HG02970 (cell line): Measurements from ENCODE around the gene PSMB9.
"Not testable (repeated sequence)": the region's sequence is repeated elsewhere in the genome, so short reads cannot be mapped to it uniquely, and the experiment has no call there.

ENCODE experiments used
- ATAC-seq: cut with Tn5 transposase; IDR thresholded peaks from one replicate; pipeline ENCODE4 v1.9.1; 2021; ENCODE audit warnings: mild to moderate bottlenecking, moderate library complexity, moderate number of reproducible peaks; ENCODE audit not compliant: unreplicated experiment, low FRiP score

PSMB9 gene

GRCh38 chr6:32853541-32854375 lies at the start of gene PSMB9, which contains the start of gene TAP1:
PSMB9 (plus strand) TSS chr6:32854192; CDS start chr6:32854230, 38 bp downstream.
TAP1 (minus strand) TSS chr6:32853704; CDS start chr6:32853636, 68 bp downstream.
- peak; percentile 81 for ATAC-seq

DNA sequence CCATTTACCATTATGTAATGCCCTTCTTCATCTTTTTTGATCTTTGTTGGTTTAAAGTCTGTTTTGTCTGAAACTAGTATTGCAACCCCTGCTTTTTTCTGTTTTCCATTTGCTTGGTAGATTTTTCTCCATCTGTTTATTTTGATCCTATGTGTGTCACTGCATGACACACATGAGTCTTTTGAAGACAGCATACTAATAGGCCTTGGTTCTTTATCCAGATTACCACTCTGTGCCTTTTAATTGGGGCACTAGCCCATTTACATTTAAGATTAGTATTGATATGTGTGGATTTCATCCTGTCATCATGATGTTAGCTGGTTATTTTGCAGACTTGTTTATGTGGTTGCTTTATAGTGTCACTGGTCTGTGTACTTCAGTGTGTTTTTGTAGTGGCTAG lies 48.6 kb upstream of the PSMB9 start:
- not testable (repeated sequence) for ATAC-seq

DNA sequence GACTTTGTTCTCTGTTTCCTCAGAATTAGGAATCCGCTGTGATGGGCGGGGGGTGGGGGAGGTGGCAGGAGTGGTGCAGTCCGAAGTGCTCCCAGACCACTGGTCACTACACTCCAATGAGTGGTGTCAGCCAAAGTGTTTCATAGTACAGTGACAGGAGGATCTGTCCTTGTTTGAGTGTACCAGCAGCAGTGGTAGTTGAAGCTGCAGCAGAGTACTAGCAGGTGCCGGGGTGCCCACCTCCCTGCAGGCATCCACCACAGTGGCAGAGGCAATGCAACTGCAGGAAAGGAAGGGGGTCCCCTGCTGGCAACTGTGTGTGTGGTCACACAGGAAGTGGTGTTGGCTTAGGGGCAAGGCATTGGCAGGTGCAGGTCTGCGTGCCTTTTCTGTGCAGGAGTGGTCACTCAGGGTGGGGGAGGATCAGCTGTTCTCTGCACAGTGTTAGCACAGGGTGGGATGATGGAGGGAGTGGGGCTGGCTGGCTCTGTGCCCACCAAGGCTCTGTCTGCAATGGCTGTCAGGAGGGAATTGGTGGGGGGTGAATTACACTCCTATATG lies 46.9 kb upstream of the PSMB9 start:
- no peak for ATAC-seq

GRCh38 chr6:32809171-32809570 lies 44.8 kb upstream of the PSMB9 start:
- no peak for ATAC-seq

DNA sequence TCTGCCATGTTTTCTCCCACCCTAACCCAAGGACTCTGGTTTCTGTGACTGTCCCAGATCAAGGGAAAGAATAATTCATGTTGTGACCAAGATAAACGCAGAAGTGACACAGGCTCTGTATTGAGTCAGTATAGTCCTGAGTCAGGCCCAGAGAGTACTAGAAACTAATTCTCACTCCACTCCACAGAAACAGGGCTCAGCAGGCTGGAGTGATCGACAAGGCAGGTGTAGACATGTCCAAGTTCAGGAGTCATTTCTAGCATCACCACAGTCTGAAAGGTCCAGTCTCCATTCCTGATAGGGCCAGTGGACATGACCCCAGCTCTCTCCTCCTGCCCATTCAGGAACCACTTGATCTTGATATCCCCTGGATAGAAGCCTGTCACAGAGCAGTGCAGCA lies 39.8 kb upstream of the PSMB9 start:
- ATAC-seq: no peak

- no peak for ATAC-seq
Observed at GRCh38 chr6:32815115-32815514, 38.9 kb upstream of the PSMB9 start.

DNA sequence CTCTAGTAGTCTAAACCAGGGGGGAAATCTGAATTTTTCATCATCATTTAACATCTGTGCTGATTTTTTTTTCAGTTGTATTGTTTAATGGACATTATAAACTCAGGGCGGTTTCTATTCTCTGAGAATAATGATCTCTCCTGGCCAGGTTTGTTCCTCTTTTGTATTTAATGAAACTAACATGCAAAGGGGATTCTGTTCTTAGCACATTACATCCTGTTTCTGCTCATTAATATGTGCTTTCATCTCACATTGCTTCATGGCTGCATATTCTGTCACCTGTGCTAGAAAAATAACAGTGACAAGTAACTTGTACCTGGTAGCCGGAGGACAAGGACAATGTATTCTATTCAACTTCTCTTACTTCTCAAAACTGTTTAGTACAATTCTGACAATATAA lies 38.0 kb upstream of the PSMB9 start:
- ATAC-seq: no peak

GRCh38 chr6:32816746-32817204 lies 37.2 kb upstream of the PSMB9 start, which contains the start of gene HLA-DOB:
HLA-DOB (minus strand) TSS chr6:32817002; CDS start chr6:32816951, 51 bp downstream.
- ATAC-seq: no peak

DNA sequence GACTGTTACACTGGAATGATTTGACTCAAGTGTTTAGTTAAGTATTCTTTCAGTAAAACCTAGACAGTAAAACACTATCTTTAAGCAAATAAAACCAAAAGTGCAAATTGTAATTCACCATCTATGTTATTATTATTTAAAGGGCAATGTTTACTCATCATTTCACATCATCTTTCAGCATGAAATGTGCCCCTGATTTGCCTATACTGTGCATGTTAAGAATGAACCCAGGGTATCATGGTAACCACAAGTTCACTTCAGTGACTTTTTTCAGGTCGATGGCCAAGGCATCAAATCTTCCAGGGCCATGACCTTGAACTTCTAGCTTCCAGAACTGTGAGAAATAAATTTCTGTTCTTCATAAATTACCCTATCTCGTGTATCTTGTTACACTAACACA lies 35.1 kb upstream of the PSMB9 start:
- ATAC-seq: no peak

- ATAC-seq: no peak
Observed at GRCh38 chr6:32819729-32820128, 34.3 kb upstream of the PSMB9 start.

GRCh38 chr6:32825966-32826365 lies 28.0 kb upstream of the PSMB9 start:
- no peak for ATAC-seq

GRCh38 chr6:32827025-32827424 lies 27.0 kb upstream of the PSMB9 start:
- no peak for ATAC-seq

GRCh38 chr6:32829495-32829894 lies 24.5 kb upstream of the PSMB9 start:
- no peak for ATAC-seq

- no peak for ATAC-seq
Observed at GRCh38 chr6:32830017-32830416, 24.0 kb upstream of the PSMB9 start.

DNA sequence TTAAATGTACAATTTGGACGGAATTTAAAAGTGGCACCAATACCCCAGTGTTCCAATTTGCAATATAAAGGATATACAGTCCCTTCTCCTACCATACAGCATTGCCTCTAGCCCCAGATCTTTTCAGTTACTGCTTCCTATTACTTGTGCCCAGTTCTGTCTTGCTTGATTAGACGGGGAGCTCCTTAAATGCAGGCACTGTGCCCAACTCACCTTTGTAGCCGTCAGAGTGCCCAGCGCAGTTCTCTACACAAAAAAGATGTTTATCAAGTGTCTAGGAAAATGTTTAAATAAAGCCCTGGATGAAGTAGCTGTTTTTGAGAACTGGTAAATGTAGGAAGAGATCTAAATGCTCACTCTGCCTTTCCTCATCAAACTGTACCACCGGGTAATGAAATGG lies 23.1 kb upstream of the PSMB9 start:
- ATAC-seq: no peak

DNA sequence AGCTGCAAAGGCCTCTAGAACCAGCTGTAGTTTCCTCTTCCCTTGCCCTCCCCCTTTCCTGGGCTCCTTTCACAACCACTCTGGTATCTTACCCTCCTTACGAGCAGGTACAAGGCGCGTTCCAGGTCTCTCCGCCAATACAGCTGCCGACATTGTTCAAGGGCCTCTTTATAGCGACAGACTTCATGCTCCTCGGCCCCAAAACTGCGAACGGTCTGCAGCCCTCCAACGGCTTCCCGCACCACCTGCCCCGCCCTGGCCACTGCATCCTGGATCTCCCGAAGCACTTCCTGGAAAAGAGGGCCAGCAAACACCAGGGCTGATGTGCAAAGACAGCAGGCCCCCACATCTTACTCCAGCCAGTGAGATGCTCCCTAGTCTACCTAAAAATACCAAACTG lies 21.5 kb upstream of the PSMB9 start:
- ATAC-seq: no peak

DNA sequence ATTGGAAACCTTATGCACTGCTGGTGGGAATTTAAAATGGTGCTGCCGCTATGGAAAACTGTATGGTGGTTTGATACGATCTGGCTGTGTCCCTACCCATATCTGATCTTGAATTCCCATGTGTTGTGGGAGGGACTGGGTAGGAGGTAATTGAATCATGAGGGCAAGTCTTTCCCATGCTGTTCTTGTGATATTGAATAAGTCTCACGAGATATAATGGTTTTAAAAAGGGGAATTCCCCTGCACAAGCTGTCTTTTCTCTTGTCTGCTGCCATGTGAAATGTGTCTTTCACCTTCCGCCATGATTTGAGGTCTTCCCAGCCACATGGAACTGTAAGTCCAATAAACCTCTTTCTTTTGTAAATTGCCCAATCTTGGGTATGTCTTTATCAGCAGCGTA lies 20.3 kb upstream of the PSMB9 start:
- ATAC-seq: no peak

GRCh38 chr6:32835167-32835893 lies 18.7 kb upstream of the PSMB9 start:
- ATAC-seq: no peak

DNA sequence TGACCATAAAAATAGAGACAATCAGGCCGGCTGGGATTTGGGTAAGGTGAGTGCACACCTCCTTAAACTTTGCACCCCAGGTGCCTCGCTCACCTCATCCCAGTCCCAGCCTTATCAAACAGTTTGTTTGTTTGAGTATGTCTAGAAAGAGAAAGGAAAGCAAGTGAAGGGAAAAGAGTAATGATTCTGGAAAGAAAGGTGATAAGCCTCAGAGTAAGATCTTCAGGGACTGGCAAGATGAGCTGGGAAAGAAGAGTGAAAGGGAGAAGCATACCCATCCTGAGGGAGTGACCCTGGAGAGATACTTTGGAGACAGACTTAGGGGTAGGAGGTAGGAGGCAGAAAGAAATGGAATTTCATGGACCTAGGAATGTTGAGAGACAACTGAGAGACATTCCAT lies 17.1 kb upstream of the PSMB9 start:
- ATAC-seq: no peak

DNA sequence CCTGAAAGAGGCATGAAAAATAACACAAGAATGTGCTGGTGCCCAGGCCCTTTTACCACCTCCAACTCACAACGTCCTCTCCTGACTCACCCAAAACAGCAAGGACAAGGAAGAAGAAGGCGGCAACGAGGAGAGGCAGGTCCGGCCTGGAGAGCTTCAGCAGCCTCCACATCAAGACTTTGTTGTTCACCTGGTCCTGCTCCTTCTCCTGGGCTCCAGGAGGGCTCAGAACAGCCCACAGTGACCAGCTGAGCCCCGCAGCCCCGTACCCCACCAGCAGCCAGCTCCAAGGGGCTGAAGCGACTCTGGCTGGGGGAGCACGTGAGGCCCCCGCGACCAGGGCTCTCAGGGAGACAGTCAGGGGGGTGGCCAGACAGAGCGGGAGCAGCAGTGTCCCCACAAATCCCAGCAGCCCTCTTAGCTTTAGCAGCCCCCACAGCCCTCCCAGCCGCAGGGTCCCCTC lies 16.3 kb upstream of the PSMB9 start:
- ATAC-seq: no peak
